ENCODE data around the gene KCNAB1. TPM values are rescaled to one million over a fixed set of nuclear protein-coding genes. Genes with fewer than 3 reads are reported as not detected.
"Not testable (repeated sequence)": the region's sequence is repeated elsewhere in the genome, so short reads cannot be mapped to it uniquely, and the experiment has no call there.

Gene KCNAB1
- polyA plus RNA-seq, 3 donors from 2014 or later: 0.06 to 0.37 (median 0.31) TPM

DNA sequence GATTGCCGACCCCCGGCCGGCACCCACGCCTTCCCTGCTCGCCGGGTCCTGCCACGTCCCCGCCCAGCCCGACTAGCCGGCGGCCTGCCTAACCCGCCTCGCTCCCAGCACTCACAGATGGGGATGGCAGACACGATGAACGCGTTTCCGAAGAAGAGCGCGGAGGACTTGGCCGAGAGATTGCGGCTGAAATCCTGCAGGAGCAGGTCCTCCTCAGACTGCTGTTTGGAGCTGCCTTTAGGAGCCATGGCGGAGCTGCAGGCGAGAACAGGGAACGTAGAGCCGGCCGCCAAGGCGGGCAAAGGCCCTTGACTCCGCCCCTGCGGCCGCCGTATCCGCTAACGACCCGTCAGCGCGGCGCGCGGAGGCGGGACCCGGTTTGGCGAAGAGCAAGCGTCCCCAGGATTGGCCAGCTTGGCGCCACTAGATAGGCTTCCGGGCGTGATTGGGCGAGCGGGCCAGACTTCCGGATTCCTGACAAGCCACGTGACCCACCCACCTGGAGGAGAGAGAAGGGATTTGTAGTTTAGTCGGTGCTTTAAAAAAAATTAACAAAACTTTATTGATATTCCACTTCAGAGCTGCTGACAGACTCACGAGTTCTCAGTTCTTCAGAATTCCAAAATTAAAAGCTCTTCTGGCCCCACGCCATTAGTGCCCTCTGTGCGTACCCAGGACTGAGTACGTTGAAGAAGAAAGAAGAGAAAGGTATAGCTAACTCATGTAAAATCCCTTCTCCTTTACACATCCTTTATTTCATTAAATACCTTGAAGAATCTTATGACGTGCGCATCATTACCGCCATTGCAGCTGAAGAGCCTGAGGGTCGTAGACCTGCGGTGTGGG is 434.7 kb downstream of the KCNAB1 start, which contains the start of gene SSR3:
SSR3 (minus strand) TSS at position 276 of the 846 bp plus-strand sequence; CDS start at position 248, 28 bp downstream.
- Mint-ChIP-seq H3K27ac (peak within 1 kb of the TSS; percentile 78 to 96 (median 92)), H3K27me3 (ENCODE audit: low read depth in 3 of 3) (peaks cover 6 to 11% (median 10%) of the 10 kb centered on the region in 3 donors), H3K36me3 (peaks cover 4 to 23% (median 7%) of the 10 kb centered on the region in 3 donors), H3K4me1 (peaks cover 36 to 60% of the 10 kb centered on the region in 2 donors), H3K4me3 (peak within 1 kb of the TSS; percentile 93 to 98 (median 95)), H3K9me3 (no peaks in the 10 kb centered on the region)
- DNase-seq: peak; percentile 98

- Mint-ChIP-seq H3K27me3 (ENCODE audit: low read depth in 3 of 3) (peaks cover 6 to 12% (median 10%) of the 10 kb centered on the region in 3 donors), H3K4me1 (peaks cover 17 to 27% of the 10 kb centered on the region in 2 donors), H3K9me3 (no peaks in the 10 kb centered on the region), H3K36me3 (no peaks in the 10 kb centered on the region), H3K27ac (no peak overlapping the region), H3K4me3 (no peak overlapping the region)
- DNase-seq: no peak
These were observed 438.0 kb downstream of the KCNAB1 start for GRCh38 chr3:156558389-156558788.

GRCh38 chr3:156559321-156559720 is 438.9 kb downstream of the KCNAB1 start:
- Mint-ChIP-seq H3K36me3 (no peaks in the 10 kb centered on the region), H3K4me3 (no peak overlapping the region), H3K27me3 (ENCODE audit: low read depth in 3 of 3) (peaks cover 6 to 13% (median 12%) of the 10 kb centered on the region in 3 donors), H3K4me1 (peaks cover 8 to 18% of the 10 kb centered on the region in 2 donors), H3K27ac (no peak overlapping the region), H3K9me3 (no peaks in the 10 kb centered on the region)
- DNase-seq: no peak

DNA sequence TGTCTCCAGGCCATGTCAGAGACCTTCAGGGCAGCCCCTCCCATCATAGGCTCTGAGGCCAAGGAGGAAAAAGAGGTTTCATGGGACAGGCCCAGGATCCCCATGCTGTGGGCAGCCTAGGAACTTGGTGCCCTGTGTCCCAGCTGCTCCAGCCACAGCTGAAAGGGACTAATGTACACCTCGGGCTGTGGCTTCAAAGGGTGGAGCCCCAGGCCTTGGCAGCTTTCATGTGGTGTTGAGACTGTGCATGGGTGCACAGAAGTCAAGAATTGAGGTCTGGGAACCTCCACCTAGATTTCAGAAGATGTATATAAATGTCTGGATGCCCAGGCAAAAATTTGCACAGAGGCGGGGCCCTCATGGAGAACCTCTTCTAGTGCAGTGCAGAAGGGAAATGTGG is 441.2 kb downstream of the KCNAB1 start:
- H3K27me3 Mint-ChIP-seq (ENCODE audit: low read depth in 3 of 3): peaks cover 0 to 4% (median 2%) of the 10 kb centered on the region in 3 donors
- no peak overlapping the region for H3K4me3 Mint-ChIP-seq
- no peaks in the 10 kb centered on the region for H3K36me3 Mint-ChIP-seq
- H3K4me1 Mint-ChIP-seq: no peaks in the 10 kb centered on the region
- no peaks in the 10 kb centered on the region for H3K9me3 Mint-ChIP-seq
- H3K27ac Mint-ChIP-seq: no peak overlapping the region
- DNase-seq: no peak

- not testable (repeated sequence) for H3K27ac Mint-ChIP-seq; H3K36me3 Mint-ChIP-seq; H3K27me3 Mint-ChIP-seq (ENCODE audit: low read depth in 3 of 3); H3K4me3 Mint-ChIP-seq; DNase-seq; H3K4me1 Mint-ChIP-seq; H3K9me3 Mint-ChIP-seq
These were observed 442.1 kb downstream of the KCNAB1 start for GRCh38 chr3:156562486-156562885.

- DNase-seq: no peak
- no peaks in the 10 kb centered on the region for H3K9me3 Mint-ChIP-seq
- peaks cover 0 to 2% (median 2%) of the 10 kb centered on the region in 3 donors for H3K27me3 Mint-ChIP-seq (ENCODE audit: low read depth in 3 of 3)
- no peak overlapping the region for H3K27ac Mint-ChIP-seq
- H3K4me3 Mint-ChIP-seq: no peak overlapping the region
- H3K36me3 Mint-ChIP-seq: no peaks in the 10 kb centered on the region
- H3K4me1 Mint-ChIP-seq: no peaks in the 10 kb centered on the region
These were observed 443.7 kb downstream of the KCNAB1 start for GRCh38 chr3:156563900-156564682.

DNA sequence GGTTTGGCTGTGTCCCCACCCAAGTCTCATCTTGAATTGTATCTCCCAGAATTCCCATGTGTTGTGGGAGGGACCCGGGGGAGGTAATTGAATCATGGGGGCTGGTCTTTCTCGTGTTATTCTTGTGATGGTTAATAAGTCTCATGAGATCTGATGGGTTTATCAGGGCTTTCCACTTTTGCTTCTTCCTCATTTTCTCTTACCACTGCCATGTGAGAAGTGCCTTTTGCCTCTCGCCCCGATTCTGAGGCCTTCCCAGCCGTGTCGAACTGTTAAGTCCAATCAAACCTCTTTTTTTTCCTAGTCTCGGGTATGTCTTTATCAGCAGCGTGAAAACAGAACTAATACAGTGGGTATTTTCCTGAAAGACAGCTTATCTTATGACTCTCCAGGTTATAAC is 448.6 kb downstream of the KCNAB1 start:
- not testable (repeated sequence) for H3K36me3 Mint-ChIP-seq; DNase-seq; H3K27me3 Mint-ChIP-seq (ENCODE audit: low read depth in 3 of 3); H3K27ac Mint-ChIP-seq; H3K4me3 Mint-ChIP-seq; H3K9me3 Mint-ChIP-seq; H3K4me1 Mint-ChIP-seq

- H3K4me1 Mint-ChIP-seq; H3K4me3 Mint-ChIP-seq; H3K9me3 Mint-ChIP-seq; H3K36me3 Mint-ChIP-seq; DNase-seq; H3K27ac Mint-ChIP-seq; H3K27me3 Mint-ChIP-seq (ENCODE audit: low read depth in 3 of 3): not testable (repeated sequence)
These were observed 449.5 kb downstream of the KCNAB1 start for GRCh38 chr3:156569881-156570280.

DNA sequence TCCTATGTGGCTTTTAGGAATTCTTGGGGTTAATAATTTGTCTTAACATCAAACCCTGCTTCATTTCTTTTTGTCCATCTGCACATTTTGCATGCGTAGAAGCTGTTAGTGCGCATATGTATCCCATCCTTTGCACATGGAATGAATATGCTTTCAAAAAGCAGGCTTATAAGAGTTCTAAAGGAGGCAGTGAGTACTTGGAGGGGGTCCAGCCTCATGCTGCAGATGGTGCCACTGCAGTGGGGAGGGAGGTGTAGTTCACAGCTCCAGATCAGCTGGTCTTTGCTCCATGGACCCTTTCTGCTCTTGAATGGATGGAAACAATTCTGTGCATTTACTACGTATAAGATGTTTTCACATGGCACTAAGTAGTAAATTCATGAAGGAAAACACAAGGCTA is 455.3 kb downstream of the KCNAB1 start:
- Mint-ChIP-seq H3K27ac (no peak overlapping the region), H3K36me3 (no peaks in the 10 kb centered on the region), H3K27me3 (ENCODE audit: low read depth in 3 of 3) (peaks cover 3 to 4% (median 3%) of the 10 kb centered on the region in 3 donors), H3K9me3 (no peaks in the 10 kb centered on the region), H3K4me3 (no peak overlapping the region), H3K4me1 (no peaks in the 10 kb centered on the region)
- DNase-seq: no peak

DNA sequence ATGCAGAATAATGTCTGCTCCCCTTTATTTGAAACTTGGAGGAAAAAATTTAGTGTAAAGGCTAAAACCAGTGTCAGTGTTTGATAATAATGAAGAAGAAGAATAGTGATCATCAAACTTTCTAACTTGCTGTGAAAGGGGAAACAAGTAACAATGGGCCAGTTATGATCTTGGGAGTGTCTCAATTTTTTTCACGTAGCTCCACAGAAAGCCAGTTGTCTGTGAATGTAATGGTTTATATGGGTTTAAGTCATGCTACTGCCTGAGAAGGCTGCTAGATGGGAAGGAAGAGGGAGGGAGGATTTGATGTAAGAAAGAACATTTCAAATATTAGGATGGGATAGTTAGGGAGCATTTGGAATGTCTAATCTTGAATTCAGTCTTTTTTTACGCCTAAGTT is 455.7 kb downstream of the KCNAB1 start:
- H3K36me3 Mint-ChIP-seq: no peaks in the 10 kb centered on the region
- no peaks in the 10 kb centered on the region for H3K9me3 Mint-ChIP-seq
- H3K27ac Mint-ChIP-seq: no peak overlapping the region
- H3K4me1 Mint-ChIP-seq: no peaks in the 10 kb centered on the region
- peaks cover 3 to 7% (median 3%) of the 10 kb centered on the region in 3 donors for H3K27me3 Mint-ChIP-seq (ENCODE audit: low read depth in 3 of 3)
- DNase-seq: no peak
- H3K4me3 Mint-ChIP-seq: no peak overlapping the region

- Mint-ChIP-seq H3K4me3 (no peak overlapping the region), H3K27me3 (ENCODE audit: low read depth in 3 of 3) (peaks cover 3 to 8% (median 3%) of the 10 kb centered on the region in 3 donors), H3K36me3 (no peaks in the 10 kb centered on the region), H3K9me3 (no peaks in the 10 kb centered on the region), H3K4me1 (no peaks in the 10 kb centered on the region), H3K27ac (no peak overlapping the region)
- no peak for DNase-seq
These were observed 456.4 kb downstream of the KCNAB1 start for GRCh38 chr3:156576651-156577348.

- no peaks in the 10 kb centered on the region for H3K9me3 Mint-ChIP-seq
- H3K36me3 Mint-ChIP-seq: no peaks in the 10 kb centered on the region
- H3K27ac Mint-ChIP-seq: no peak overlapping the region
- no peaks in the 10 kb centered on the region for H3K4me1 Mint-ChIP-seq
- no peak overlapping the region for H3K4me3 Mint-ChIP-seq
- no peak for DNase-seq
- H3K27me3 Mint-ChIP-seq (ENCODE audit: low read depth in 3 of 3): peaks cover 3 to 7% (median 3%) of the 10 kb centered on the region in 3 donors
These were observed 457.4 kb downstream of the KCNAB1 start for GRCh38 chr3:156577736-156578135.

GRCh38 chr3:156579427-156579851 is 459.1 kb downstream of the KCNAB1 start:
- H3K27ac Mint-ChIP-seq: no peak overlapping the region
- H3K9me3 Mint-ChIP-seq: no peaks in the 10 kb centered on the region
- no peak for DNase-seq
- peaks cover 0 to 3% (median 0%) of the 10 kb centered on the region in 3 donors for H3K36me3 Mint-ChIP-seq
- no peaks in the 10 kb centered on the region for H3K4me1 Mint-ChIP-seq
- no peak overlapping the region for H3K4me3 Mint-ChIP-seq
- H3K27me3 Mint-ChIP-seq (ENCODE audit: low read depth in 3 of 3): peaks cover under 1 to 9% (median 4%) of the 10 kb centered on the region in 3 donors

Data from immature natural killer cell (primary cell).